CD14-positive monocyte (primary cell): Measurements from ENCODE around the gene SLC35C1. TPM values are rescaled to one million over a fixed set of nuclear protein-coding genes. Genes with fewer than 3 reads are reported as not detected.

Experiments used
- DNase-seq, 3 donors: peaks; one replicate each; pipeline ENCODE4 v3.0.0-alpha.2; 2011 to 2022
- H2AFZ ChIP-seq: 2 replicates; pipeline ENCODE4 v1.6.0; 2012; ENCODE audit warnings: mild to moderate bottlenecking, low read depth, low read length, inconsistent platforms; ENCODE audit not compliant: insufficient read depth, poor library complexity, severe bottlenecking
- H3K27ac ChIP-seq, 2 donors: 1 replicate in 1 of 2; 2 replicates in 1 of 2; pipeline ENCODE4 v1.5.1; 2012 to 2013; ENCODE audit warnings: low read length in 2 of 2, control low read depth in 1 of 2, inconsistent platforms in 1 of 2, low read depth in 1 of 2, mild to moderate bottlenecking in 1 of 2
- H3K27me3 ChIP-seq, 2 donors: one replicate each; pipeline versions ENCODE4 v1.6.0 to v1.6.1; 2011 to 2013; ENCODE audit warnings: low read length in 2 of 2; ENCODE audit not compliant: control insufficient read depth in 2 of 2, insufficient read depth in 2 of 2
- H3K36me3 ChIP-seq, 2 donors: replicated peaks in 1 of 2; 1 replicate in 1 of 2; 2 replicates in 1 of 2; pipeline versions ENCODE4 v1.5.1 to v1.6.1; 2012 to 2013; ENCODE audit warnings: low read length in 2 of 2, control low read depth in 1 of 2, inconsistent platforms in 1 of 2, mild to moderate bottlenecking in 1 of 2; ENCODE audit not compliant: insufficient read depth in 2 of 2, control insufficient read depth in 1 of 2
- H3K4me1 ChIP-seq, 2 donors: 1 replicate in 1 of 2; 2 replicates in 1 of 2; pipeline versions ENCODE4 v1.5.1 to v1.6.1; 2012 to 2013; ENCODE audit warnings: low read length in 2 of 2, control low read depth in 1 of 2, inconsistent platforms in 1 of 2, mild to moderate bottlenecking in 1 of 2, moderate library complexity in 1 of 2; ENCODE audit not compliant: insufficient read depth in 2 of 2, control insufficient read depth in 1 of 2
- H3K4me2 ChIP-seq: replicated peaks from 2 replicates; pipeline ENCODE3; 2012; ENCODE audit warnings: low read length, moderate library complexity, mild to moderate bottlenecking; ENCODE audit not compliant: poor library complexity, severe bottlenecking; ENCODE audit errors: extremely low read depth
- H3K4me3 ChIP-seq, 3 experiments: fragments of 200-600 bp in 1 of 3; sonication (generic) in 1 of 3; replicated peaks in 1 of 3; 1 replicate in 2 of 3; 2 replicates in 1 of 3; pipeline ENCODE4 v1.5.1; 2011 to 2013; ENCODE audit warnings: low read length in 3 of 3, mild to moderate bottlenecking in 3 of 3, control low read depth in 2 of 3, low read depth in 2 of 3, inconsistent platforms in 1 of 3, moderate library complexity in 1 of 3
- H3K79me2 ChIP-seq: 2 replicates; pipeline ENCODE4 v1.6.0; 2012; ENCODE audit warnings: mild to moderate bottlenecking, control low read depth, inconsistent platforms, low read length, moderate library complexity; ENCODE audit not compliant: insufficient read depth
- H3K9ac ChIP-seq: 2 replicates; pipeline ENCODE4 v1.6.0; 2017; ENCODE audit warnings: low read length, mild to moderate bottlenecking; ENCODE audit not compliant: insufficient read depth, poor library complexity, severe bottlenecking
- H3K9me3 ChIP-seq, 2 donors: replicated peaks in 1 of 2; 1 replicate in 1 of 2; 2 replicates in 1 of 2; pipeline versions ENCODE4 v1.5.1 to v1.6.1; 2012 to 2013; ENCODE audit warnings: low read length in 2 of 2, control low read depth in 1 of 2; ENCODE audit not compliant: control insufficient read depth in 1 of 2, insufficient read depth in 1 of 2
- H4K20me1 ChIP-seq: 2 replicates; pipeline ENCODE4 v1.6.0; 2012; ENCODE audit warnings: mild to moderate bottlenecking, low read length, control low read depth, moderate library complexity; ENCODE audit not compliant: insufficient read depth
- H3K27ac Mint-ChIP-seq, 7 donors: one replicate each; pipeline ENCODE4 v1.8.0; 2020; ENCODE audit warnings: mild to moderate bottlenecking in 7 of 7, mixed read lengths in 7 of 7, moderate library complexity in 6 of 7, inconsistent platforms in 2 of 7
- H3K27me3 Mint-ChIP-seq, 3 donors: one replicate each; pipeline ENCODE4 v1.8.0; 2021 to 2022; ENCODE audit warnings: low read depth in 3 of 3, mild to moderate bottlenecking in 3 of 3, mixed read lengths in 3 of 3, moderate library complexity in 3 of 3, inconsistent platforms in 1 of 3
- H3K36me3 Mint-ChIP-seq, 2 donors: one replicate each; pipeline ENCODE4 v1.8.0; 2020; ENCODE audit warnings: mixed read lengths in 2 of 2, inconsistent platforms in 1 of 2, mild to moderate bottlenecking in 1 of 2
- H3K4me1 Mint-ChIP-seq: one replicate; pipeline ENCODE4 v1.8.0; 2020; ENCODE audit warnings: mild to moderate bottlenecking, mixed read lengths
- H3K4me3 Mint-ChIP-seq, 2 donors: one replicate each; pipeline ENCODE4 v1.8.0; 2020; ENCODE audit warnings: mild to moderate bottlenecking in 2 of 2, mixed read lengths in 2 of 2, moderate library complexity in 1 of 2
- H3K9me3 Mint-ChIP-seq, 7 donors: one replicate each; pipeline ENCODE4 v1.8.0; 2020 to 2022; ENCODE audit warnings: mixed read lengths in 7 of 7, mild to moderate bottlenecking in 6 of 7, moderate library complexity in 6 of 7, inconsistent platforms in 2 of 7
- CTCF ChIP-seq: fragments of 200-600 bp; IDR thresholded peaks from one replicate; pipeline ENCODE4 v1.8.0; 2022; ENCODE audit warnings: antibody characterized with exemption, mild to moderate bottlenecking
- WGBS: methylation state at CpG from one replicate; pipeline ENCODE4 v1.1.5; 2013; ENCODE audit warnings: missing lambda C conversion rate; ENCODE audit not compliant: insufficient coverage; 5-methylcytosine and 5-hydroxymethylcytosine counted together
- intact Hi-C, 2 donors: fragments of 100-400 bp; cut with micrococcal nuclease; formaldehyde crosslinking; loops; one replicate each; pipeline versions ENCODE4 v1.15.0 to v1.15.1; 2023
- polyA plus RNA-seq, 3 donors: library from polyadenylated mRNA; depleted of rRNA in 1 of 3; unstranded in 2 of 3; stranded (reverse) in 1 of 3; fragments of 300-500 nt in 2 of 3; fragments of >200 nt in 1 of 3; fragmentation: Illumina TruSeq in 2 of 3; gene quantifications; 1 replicate in 2 of 3; 2 replicates in 1 of 3; pipeline ENCODE4 v1.2.3, GENCODE V29; 2012 to 2021

Gene SLC35C1
- polyA plus RNA-seq, 3 donors = 5.0 to 14.0 (median 12.8) TPM

DNA sequence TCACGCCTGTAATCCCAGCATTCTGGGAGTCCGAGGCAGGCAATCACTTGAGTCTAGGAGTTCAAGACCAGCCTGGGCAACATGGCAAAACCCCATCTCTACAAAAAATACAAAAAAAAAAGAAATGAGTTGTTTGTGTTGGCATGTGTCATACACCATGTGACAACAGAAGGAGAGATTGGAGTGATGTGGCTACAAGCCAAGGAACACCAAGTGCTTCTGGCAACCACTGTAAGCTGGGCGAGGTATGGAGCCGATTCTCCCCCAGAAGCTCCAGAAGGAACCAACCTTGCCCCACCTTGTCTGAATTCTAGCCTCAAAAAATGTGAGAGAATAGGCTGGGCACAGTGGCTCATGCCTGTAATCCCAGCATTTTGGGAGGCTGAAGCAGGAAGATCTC lies 39.1 kb upstream of the SLC35C1 start:
- Histone ChIP-seq H3K79me2 (no peaks in the 10 kb centered on the region), H3K9ac (no peak overlapping the region), H3K27me3 (no peaks in the 10 kb centered on the region), H2AFZ (no peak overlapping the region), H3K4me3 (no peak overlapping the region), H4K20me1 (no peaks in the 10 kb centered on the region), H3K9me3 (no peaks in the 10 kb centered on the region), H3K4me1 (no peaks in the 10 kb centered on the region), H3K4me2 (no peak overlapping the region), H3K27ac (no peak overlapping the region), H3K36me3 (no peaks in the 10 kb centered on the region)
- Mint-ChIP-seq H3K27me3 (peaks cover 16 to 28% (median 24%) of the 10 kb centered on the region in 3 donors), H3K27ac (no peak overlapping the region), H3K36me3 (no peaks in the 10 kb centered on the region), H3K4me1 (peaks cover 2% of the 10 kb centered on the region), H3K4me3 (no peak overlapping the region), H3K9me3 (peaks cover 0 to 2% (median 0%) of the 10 kb centered on the region in 7 donors)
- WGBS = 80% methylated on average over 1 of the region's 4 CpGs
- TF ChIP-seq CTCF = no peak
- intact Hi-C loops = no loop called here
- no peak for DNase-seq

- no peaks in the 10 kb centered on the region for H3K9me3 Mint-ChIP-seq
- H3K27me3 ChIP-seq = no peaks in the 10 kb centered on the region
- no peaks in the 10 kb centered on the region for H4K20me1 ChIP-seq
- no peaks in the 10 kb centered on the region for H3K36me3 ChIP-seq
- H3K4me2 ChIP-seq = no peak overlapping the region
- H2AFZ ChIP-seq = no peak overlapping the region
- no peak overlapping the region for H3K9ac ChIP-seq
- H3K27me3 Mint-ChIP-seq = peaks cover 16 to 32% (median 24%) of the 10 kb centered on the region in 3 donors
- TF ChIP-seq CTCF = no peak
- H3K27ac Mint-ChIP-seq = no peak overlapping the region
- no peaks in the 10 kb centered on the region for H3K36me3 Mint-ChIP-seq
- H3K4me3 Mint-ChIP-seq = no peak overlapping the region
- no peak overlapping the region for H3K4me3 ChIP-seq
- peaks cover 9% of the 10 kb centered on the region for H3K4me1 Mint-ChIP-seq
- no peak overlapping the region for H3K27ac ChIP-seq
- intact Hi-C loops = no loop called here
- no peaks in the 10 kb centered on the region for H3K9me3 ChIP-seq
- no peak for DNase-seq
- peaks cover 0 to 2% of the 10 kb centered on the region in 2 donors for H3K4me1 ChIP-seq
- WGBS = 56% methylated on average over 3 of the region's 7 CpGs
- H3K79me2 ChIP-seq = no peaks in the 10 kb centered on the region
Measured at GRCh38 chr11:45766469-45766868, 38.5 kb upstream of the SLC35C1 start.
